Measurements from ENCODE around the gene CLEC9A. TPM values are rescaled to one million over a fixed set of nuclear protein-coding genes. Genes with fewer than 3 reads are reported as not detected.
A peak's percentile ranks its signal among the peaks of the same experiment; 100 is the strongest.

CLEC9A gene
- total RNA-seq, 1 experiment from 2014 or later: not detected

DNA sequence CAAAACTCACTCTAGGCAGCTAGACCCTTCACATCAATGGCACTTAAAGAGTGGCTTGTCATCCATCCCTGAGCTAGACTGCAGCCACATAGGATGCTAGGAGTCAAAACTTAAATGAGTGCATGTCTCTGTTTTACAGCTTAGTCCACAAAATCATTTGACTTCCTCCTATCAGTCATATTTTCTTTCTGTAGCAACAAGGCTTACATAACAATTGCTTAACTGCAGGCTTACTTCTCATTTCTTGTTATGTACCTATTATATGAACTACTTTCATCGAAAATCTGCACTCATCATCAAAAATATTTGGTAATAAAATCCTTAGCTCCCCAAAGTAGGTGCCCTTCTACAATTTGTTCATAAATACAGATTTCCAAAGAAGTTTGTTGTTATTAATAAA lies 38.2 kb downstream of the CLEC9A start:
- Histone ChIP-seq H3K27ac (ENCODE audit: low read length) (no peak overlapping the region), H3K27me3 (ENCODE audit: low read length) (peaks cover 12% of the 10 kb centered on the region; the same call in 1 of the 2 replicates), H3K4me1 (ENCODE audit: insufficient read depth, low read length) (no peaks in the 10 kb centered on the region), H3K9ac (ENCODE audit: low read length) (no peak overlapping the region), H3K9me3 (ENCODE audit: low read length) (no peaks in the 10 kb centered on the region), H3K36me3 (ENCODE audit: low read depth, low read length) (no peaks in the 10 kb centered on the region), H3K4me2 (ENCODE audit: low read length) (no peak overlapping the region), H3K4me3 (ENCODE audit: low read length) (no peak overlapping the region), H3K9me2 (replicated peaks; ENCODE audit: low read length) (no peaks in the 10 kb centered on the region), H3F3A (ENCODE audit: low read length, unreplicated experiment) (no peaks in the 10 kb centered on the region), H2AFZ (ENCODE audit: low read length) (no peak overlapping the region), H4K20me1 (ENCODE audit: low read length) (no peaks in the 10 kb centered on the region), H3K79me2 (ENCODE audit: low read length) (no peaks in the 10 kb centered on the region)
- DNase-seq (no peak), ATAC-seq (no peak)
- BruUV-seq (replicated peaks): no TSS peak
- POLR2A ChIA-PET (ENCODE audit: unreplicated experiment): no interaction called here
- TF ChIP-seq EZH2 (IDR thresholded peaks at IDR 0.05; ENCODE audit: low read length, unreplicated experiment) (no peak), EZH2phosphoT487 (IDR thresholded peaks at IDR 0.05; ENCODE audit: borderline replicate concordance, low read length) (no peak)
- TF ChIP-seq, protein P1, sequence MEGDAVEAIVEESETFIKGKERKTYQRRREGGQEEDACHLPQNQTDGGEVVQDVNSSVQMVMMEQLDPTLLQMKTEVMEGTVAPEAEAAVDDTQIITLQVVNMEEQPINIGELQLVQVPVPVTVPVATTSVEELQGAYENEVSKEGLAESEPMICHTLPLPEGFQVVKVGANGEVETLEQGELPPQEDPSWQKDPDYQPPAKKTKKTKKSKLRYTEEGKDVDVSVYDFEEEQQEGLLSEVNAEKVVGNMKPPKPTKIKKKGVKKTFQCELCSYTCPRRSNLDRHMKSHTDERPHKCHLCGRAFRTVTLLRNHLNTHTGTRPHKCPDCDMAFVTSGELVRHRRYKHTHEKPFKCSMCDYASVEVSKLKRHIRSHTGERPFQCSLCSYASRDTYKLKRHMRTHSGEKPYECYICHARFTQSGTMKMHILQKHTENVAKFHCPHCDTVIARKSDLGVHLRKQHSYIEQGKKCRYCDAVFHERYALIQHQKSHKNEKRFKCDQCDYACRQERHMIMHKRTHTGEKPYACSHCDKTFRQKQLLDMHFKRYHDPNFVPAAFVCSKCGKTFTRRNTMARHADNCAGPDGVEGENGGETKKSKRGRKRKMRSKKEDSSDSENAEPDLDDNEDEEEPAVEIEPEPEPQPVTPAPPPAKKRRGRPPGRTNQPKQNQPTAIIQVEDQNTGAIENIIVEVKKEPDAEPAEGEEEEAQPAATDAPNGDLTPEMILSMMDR (conservative IDR thresholded peaks at IDR 0.05; ENCODE audit: low read depth, low read length): no peak
- CTCF ChIA-PET: interaction anchor here (0.6 kb wide), 1 partner anchor 57 kb away, joined by 3 read pairs; no protein-coding TSS in a partner anchor
- intact Hi-C loops (cut with micrococcal nuclease): no loop called here

DNA sequence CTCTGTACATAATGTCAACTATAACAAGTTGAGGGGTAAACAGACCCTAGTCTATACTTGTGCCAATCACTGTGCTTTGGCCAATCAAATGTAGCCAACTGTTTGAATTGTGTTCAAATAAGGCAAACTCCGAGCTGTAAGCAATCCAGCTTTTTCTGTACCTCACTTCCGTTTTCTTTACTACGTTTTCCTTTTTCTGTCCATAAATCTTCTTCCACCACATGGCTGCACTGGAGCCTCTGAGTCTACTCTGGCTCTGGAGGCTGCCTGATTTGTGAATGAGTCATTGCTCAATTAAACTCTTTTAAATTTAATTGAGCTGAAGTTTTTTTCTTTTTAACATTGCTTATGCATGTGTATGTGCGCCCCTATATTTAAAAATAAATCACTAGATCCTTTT lies 38.6 kb downstream of the CLEC9A start:
- no peak overlapping the region for H3K4me2 ChIP-seq (ENCODE audit: low read length)

DNA sequence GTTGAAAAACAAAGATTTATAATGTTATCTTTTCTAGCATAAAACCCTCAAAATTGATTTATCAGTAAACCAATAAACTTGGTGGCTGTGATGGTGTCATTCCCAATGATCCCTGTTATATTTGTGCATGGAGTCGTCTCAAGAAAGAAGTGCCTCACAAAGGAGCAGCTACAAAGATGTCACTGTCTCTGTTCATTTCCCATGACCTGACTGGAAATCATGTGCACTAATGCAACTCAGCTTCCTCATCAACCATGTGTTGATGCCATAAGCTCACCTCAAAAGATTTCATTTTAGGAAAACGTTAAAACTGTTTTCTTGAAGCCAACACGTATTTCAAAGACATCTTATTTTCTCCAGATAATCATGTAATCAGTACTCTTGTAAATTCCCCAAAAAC lies 39.5 kb downstream of the CLEC9A start:
- Histone ChIP-seq H3K4me3 (ENCODE audit: low read length) (no peak overlapping the region), H3K79me2 (ENCODE audit: low read length) (no peaks in the 10 kb centered on the region), H2AFZ (ENCODE audit: low read length) (no peak overlapping the region), H3K27me3 (ENCODE audit: low read length) (peaks cover 19% of the 10 kb centered on the region), H3K9me2 (replicated peaks; ENCODE audit: low read length) (no peaks in the 10 kb centered on the region), H3K9ac (ENCODE audit: low read length) (no peak overlapping the region), H3F3A (ENCODE audit: low read length, unreplicated experiment) (no peaks in the 10 kb centered on the region), H3K4me2 (ENCODE audit: low read length) (no peak overlapping the region), H3K4me1 (ENCODE audit: insufficient read depth, low read length) (no peaks in the 10 kb centered on the region), H4K20me1 (ENCODE audit: low read length) (no peaks in the 10 kb centered on the region), H3K36me3 (ENCODE audit: low read depth, low read length) (no peaks in the 10 kb centered on the region), H3K27ac (ENCODE audit: low read length) (no peak overlapping the region), H3K9me3 (ENCODE audit: low read length) (no peaks in the 10 kb centered on the region)
- POLR2A ChIA-PET (ENCODE audit: unreplicated experiment): no interaction called here
- intact Hi-C loops (cut with micrococcal nuclease): no loop called here
- DNase-seq (no peak), ATAC-seq (no peak)
- CTCF ChIA-PET: interaction anchor here (0.8 kb wide), 1 partner anchor 36 kb away, joined by 3 read pairs; no protein-coding TSS in a partner anchor
- TF ChIP-seq, protein P1 (conservative IDR thresholded peaks at IDR 0.05; ENCODE audit: low read depth, low read length): no peak
- TF ChIP-seq EZH2 (IDR thresholded peaks at IDR 0.05; ENCODE audit: low read length, unreplicated experiment): no peak
- no peak for TF ChIP-seq EZH2phosphoT487 (IDR thresholded peaks at IDR 0.05; ENCODE audit: borderline replicate concordance, low read length)
- no TSS peak for BruUV-seq (replicated peaks)

More for the DNA sequence above, 38.6 kb downstream of the CLEC9A start:
- Histone ChIP-seq H3K27me3 (ENCODE audit: low read length) (peaks cover 12% of the 10 kb centered on the region; the same call in 1 of the 2 replicates), H3K4me1 (ENCODE audit: insufficient read depth, low read length) (no peaks in the 10 kb centered on the region), H3K4me3 (ENCODE audit: low read length) (no peak overlapping the region), H3K9me2 (replicated peaks; ENCODE audit: low read length) (no peaks in the 10 kb centered on the region), H3K9ac (ENCODE audit: low read length) (no peak overlapping the region), H3K79me2 (ENCODE audit: low read length) (no peaks in the 10 kb centered on the region), H3K36me3 (ENCODE audit: low read depth, low read length) (no peaks in the 10 kb centered on the region), H3K27ac (ENCODE audit: low read length) (no peak overlapping the region), H4K20me1 (ENCODE audit: low read length) (no peaks in the 10 kb centered on the region), H3F3A (ENCODE audit: low read length, unreplicated experiment) (no peaks in the 10 kb centered on the region), H2AFZ (ENCODE audit: low read length) (no peak overlapping the region), H3K9me3 (ENCODE audit: low read length) (no peaks in the 10 kb centered on the region)
- no TSS peak for BruUV-seq (replicated peaks)
- intact Hi-C loops (cut with micrococcal nuclease): no loop called here
- ChIA-PET CTCF (interaction anchor here (0.6 to 0.8 kb wide), 3 partner anchors 35 to 59 kb away, joined by 3 read pairs; no protein-coding TSS in a partner anchor), POLR2A (ENCODE audit: unreplicated experiment) (no interaction called here)
- TF ChIP-seq, protein P1 (conservative IDR thresholded peaks at IDR 0.05; ENCODE audit: low read depth, low read length): no peak
- TF ChIP-seq EZH2 (IDR thresholded peaks at IDR 0.05; ENCODE audit: low read length, unreplicated experiment): no peak
- no peak for TF ChIP-seq EZH2phosphoT487 (IDR thresholded peaks at IDR 0.05; ENCODE audit: borderline replicate concordance, low read length)
- peak; percentile 31 for ATAC-seq
- DNase-seq: no peak
